K562 (cell line): ENCODE measurements around the gene NTM. TPM values are rescaled to one million over a fixed set of nuclear protein-coding genes. Genes with fewer than 3 reads are reported as not detected.

ENCODE experiments used
- ATAC-seq: fragments of 200-7000 bp; cut with Tn5 transposase; 3 replicates; pipeline ENCODE4 v1.9.1; 2020; ENCODE audit warnings: moderate library complexity
- BruUV-seq: library from RNA; stranded (reverse); fragments of 400-500 nt; replicated peaks from 2 replicates; lab custom pipeline; 2021; lab: Mats Ljungman, UMichigan
- CTCF ChIA-PET: fragments of 300-600 bp; formaldehyde crosslinking; extraction: SDS; loops from one replicate; lab custom pipeline; 2021; ENCODE audit warnings: low intra/inter-chr PET ratio; lab: Yijun Ruan, JAX
- POLR2A ChIA-PET: fragments of 300-600, 350-650 bp; sonication (Branson Sonifier 250); formaldehyde crosslinking; extraction: SDS; loops from one replicate; lab custom pipeline; 2021; ENCODE audit warnings: antibody characterized with exemption, inconsistent platforms; lab: Yijun Ruan, JAX
- DNase-seq, 4 experiments: peaks; one replicate each; pipeline versions ENCODE4 v3.0.0 to v3.0.0-alpha.2; 2011 to 2018; ENCODE audit warnings: low spot score in 3 of 4, mixed read lengths in 3 of 4; ENCODE audit errors: extremely low read depth in 1 of 4
- FAIRE-seq: peaks from 2 replicates; lab custom pipeline; 2011; peaks lifted over from hg19 to GRCh38; lab: Jason Lieb, UNC
- H2AFZ ChIP-seq: 2 replicates; pipeline ENCODE4 v1.6.0; 2011; ENCODE audit warnings: low read depth, low read length, control low read depth, inconsistent platforms
- H3K27ac ChIP-seq: fragments of 200-600 bp; 3 replicates; pipeline ENCODE4 v1.8.0; 2011; ENCODE audit warnings: low read depth, mild to moderate bottlenecking, control low read depth, inconsistent platforms, low read length, moderate library complexity, mixed read lengths; ENCODE audit errors: extremely low read depth
- H3K27me3 ChIP-seq, 2 experiments: fragments of 300-600 bp in 1 of 2; 2 replicates in 1 of 2; 3 replicates in 1 of 2; pipeline versions ENCODE4 v1.6.0 to v1.8.0; 2011; ENCODE audit warnings: inconsistent platforms in 2 of 2, low read length in 2 of 2, mild to moderate bottlenecking in 1 of 2, mixed read lengths in 1 of 2, moderate library complexity in 1 of 2; ENCODE audit not compliant: control insufficient read depth in 2 of 2, insufficient read depth in 2 of 2
- H3K36me3 ChIP-seq: fragments of 300-600 bp; 3 replicates; pipeline ENCODE4 v1.8.0; 2011; ENCODE audit warnings: mild to moderate bottlenecking, low read length, inconsistent platforms; ENCODE audit not compliant: control insufficient read depth, insufficient read depth
- H3K4me1 ChIP-seq, 2 experiments: fragments of 200-600 bp in 1 of 2; replicated peaks in 1 of 2; 2 replicates in 1 of 2; 3 replicates in 1 of 2; pipeline versions ENCODE4 v1.5.1 to v1.8.0; 2011; ENCODE audit warnings: inconsistent platforms in 2 of 2, low read length in 2 of 2, mild to moderate bottlenecking in 1 of 2, mixed read lengths in 1 of 2, moderate library complexity in 1 of 2; ENCODE audit not compliant: control insufficient read depth in 2 of 2, insufficient read depth in 2 of 2
- H3K4me2 ChIP-seq: 2 replicates; pipeline ENCODE4 v1.6.1; 2011; ENCODE audit warnings: low read length, control low read depth, inconsistent platforms, mixed read lengths; ENCODE audit not compliant: insufficient read depth
- H3K4me3 ChIP-seq: fragments of 200-600 bp; sonication (generic), shearing (Covaris generic); 2 replicates; pipeline ENCODE4 v1.5.1; 2016; ENCODE audit warnings: control low read depth, inconsistent platforms
- H3K79me2 ChIP-seq: fragments of 200-600 bp; 3 replicates; pipeline ENCODE4 v1.8.0; 2011; ENCODE audit warnings: low read length, inconsistent platforms; ENCODE audit not compliant: control insufficient read depth, insufficient read depth
- H3K9ac ChIP-seq, 2 experiments: 2 replicates each; pipeline versions ENCODE4 v1.6.0 to v1.6.1; 2011; ENCODE audit warnings: low read depth in 2 of 2, low read length in 2 of 2, control low read depth in 1 of 2, inconsistent platforms in 1 of 2, mild to moderate bottlenecking in 1 of 2, mixed read lengths in 1 of 2; ENCODE audit not compliant: insufficient read depth in 1 of 2
- H3K9me1 ChIP-seq: one replicate; pipeline ENCODE4 v1.6.0; 2011; ENCODE audit warnings: inconsistent platforms, mild to moderate bottlenecking, low read length, moderate library complexity; ENCODE audit not compliant: control insufficient read depth, insufficient read depth
- H3K9me3 ChIP-seq: replicated peaks from 2 replicates; pipeline ENCODE4 v1.5.1; 2011; ENCODE audit warnings: low read depth, low read length, inconsistent platforms; ENCODE audit not compliant: control insufficient read depth, insufficient read depth
- H4K20me1 ChIP-seq: replicated peaks from 2 replicates; pipeline ENCODE4 v1.6.1; 2011; ENCODE audit warnings: low read length, inconsistent platforms, mixed read lengths; ENCODE audit not compliant: control insufficient read depth, insufficient read depth
- ATF2 ChIP-seq: sonication (generic); formaldehyde crosslinking; IDR thresholded peaks from 2 replicates; pipeline ENCODE4 v1.8.1; 2022; ENCODE audit warnings: missing genetic modification reagents
- CHD2 ChIP-seq: IDR thresholded peaks from 2 replicates; pipeline ENCODE4 v1.6.1; 2011; ENCODE audit warnings: low read depth, low read length
- CHD4 ChIP-seq: fragments of 200-600 bp; sonication (generic); IDR thresholded peaks from 3 replicates; pipeline ENCODE4 v1.6.1; 2012; ENCODE audit warnings: low read depth, mild to moderate bottlenecking, mixed read lengths, low read length, inconsistent platforms; ENCODE audit not compliant: insufficient read depth, insufficient replicate concordance, poor library complexity, severe bottlenecking
- EGR1 ChIP-seq: fragments of 450-650 bp; conservative IDR thresholded peaks from 2 replicates; pipeline ENCODE4 v1.6.1; 2017; ENCODE audit warnings: mild to moderate bottlenecking
- HNRNPK ChIP-seq: fragments of 200-400 bp; formaldehyde crosslinking; IDR thresholded peaks from one replicate; pipeline ENCODE4 v1.6.1; 2018; ENCODE audit warnings: mild to moderate bottlenecking, low read depth, low read length; ENCODE audit not compliant: poor library complexity, severe bottlenecking
- MAFG ChIP-seq: fragments of 450-650 bp; conservative IDR thresholded peaks from 2 replicates; pipeline ENCODE4 v1.6.1; 2016; ENCODE audit warnings: missing genetic modification characterization, missing compliant biosample characterization
- STAT5A ChIP-seq: IDR thresholded peaks from 2 replicates; pipeline ENCODE4 v1.6.1; 2012; ENCODE audit warnings: low read length, inconsistent platforms, borderline replicate concordance
- SUPT5H ChIP-seq: fragments of 450-650 bp; IDR thresholded peaks from 2 replicates; pipeline ENCODE4 v1.6.1; 2016
- ZBTB11 ChIP-seq, 3 experiments: fragments of 200-800 bp in 1 of 3; fragments of 250-450 bp in 1 of 3; fragments of 450-650 bp in 1 of 3; sonication (Bioruptor Pico) in 1 of 3; sonication (Bioruptor generic) in 1 of 3; formaldehyde crosslinking in 1 of 3; IDR thresholded peaks; 2 replicates each; pipeline versions ENCODE4 v1.6.1 to v1.8.0; 2016 to 2022; ENCODE audit warnings: mild to moderate bottlenecking in 2 of 3, missing genetic modification characterization in 2 of 3, missing compliant biosample characterization in 1 of 3, moderate library complexity in 1 of 3
- WGBS: fragments of 100-300 bp; shearing (Covaris generic); methylation state at CpG from one replicate; pipeline ENCODE4 v1.1.6; 2016; ENCODE audit warnings: low coverage, mixed read lengths; ENCODE audit not compliant: insufficient coverage; ENCODE audit errors: missing lambda C conversion rate; 5-methylcytosine and 5-hydroxymethylcytosine counted together
- in situ Hi-C: fragments of 300-500 bp; cut with MboI; formaldehyde crosslinking; loops from 4 replicates; pipeline ENCODE4 v1.15.0; 2018; ENCODE audit warnings: inconsistent platforms, mixed read lengths
- intact Hi-C: fragments of 100-400 bp; cut with micrococcal nuclease; formaldehyde crosslinking; loops from 2 replicates; pipeline ENCODE4 v1.14.2; 2022
- polyA plus RNA-seq, 8 experiments: library from polyadenylated mRNA; depleted of rRNA in 4 of 8; stranded (reverse) in 5 of 8; unstranded in 3 of 8; fragments of >200 nt; fragmentation: Nextera tagmentation in 2 of 8; fragmentation: Illumina TruSeq in 1 of 8; extraction: Ambion mirVana in 2 of 8; extraction: Trizol in 1 of 8; gene quantifications; 2 replicates each; pipeline versions ENCODE4 v1.2.1 to v1.2.3, GENCODE V29; 2011 to 2014; ENCODE audit warnings: inconsistent platforms in 1 of 8, missing spikeins in 1 of 8
- total RNA-seq, 7 experiments: library from RNA; depleted of rRNA in 6 of 7; stranded (reverse); fragments of >200 nt in 6 of 7; fragmentation: Illumina TruSeq in 2 of 7; extraction: Trizol in 2 of 7; gene quantifications; 2 replicates each; pipeline versions ENCODE4 v1.2.1 to v1.2.3, GENCODE V29; 2011 to 2021; ENCODE audit warnings: low replicate concordance in 1 of 7
- TF ChIP-seq, protein P1 (sequence below): fragments of 450-650 bp; formaldehyde crosslinking; IDR thresholded peaks from 2 replicates; pipeline ENCODE4 v1.4.0; 2020; ENCODE audit warnings: mild to moderate bottlenecking, moderate library complexity
- TF ChIP-seq, protein P2 (sequence below): sonication (generic); formaldehyde crosslinking; IDR thresholded peaks from 2 replicates; pipeline ENCODE4 v1.8.0; 2022; ENCODE audit warnings: missing genetic modification reagents, mild to moderate bottlenecking, borderline replicate concordance

NTM gene
- total and polyA plus RNA-seq, 9 of the 15 experiments (the other 6 are each of a cell fraction or from before 2014, with no cell fraction given) = not detected

DNA sequence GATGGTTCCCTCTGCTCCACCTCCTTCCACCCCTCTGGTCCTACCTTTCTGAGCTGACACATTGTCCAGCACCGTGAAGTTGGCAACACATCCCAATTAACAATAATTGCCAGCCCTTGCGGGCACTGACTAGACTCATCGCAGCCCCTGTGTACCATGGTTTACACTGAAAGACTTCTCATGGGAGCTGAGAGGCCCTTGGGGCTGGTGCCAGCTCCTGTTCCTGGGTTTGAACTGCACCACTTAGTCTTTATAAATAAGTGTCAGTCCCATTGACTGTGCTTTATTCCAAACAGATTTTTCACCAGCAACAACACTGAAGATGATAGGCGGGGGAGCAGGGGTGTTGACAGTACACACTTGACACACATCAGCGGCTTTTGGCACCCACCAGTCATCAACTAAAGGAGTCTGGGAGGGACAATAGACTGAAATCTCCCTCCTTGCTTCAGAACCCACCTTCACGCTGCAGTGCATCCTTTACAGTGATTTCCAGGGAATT is 447.3 kb downstream of the NTM start:
- no TSS peak for BruUV-seq
- no peaks in the 10 kb centered on the region; the same call in 2 of the 3 replicates for H3K36me3 ChIP-seq
- H3K9me3 ChIP-seq = no peaks in the 10 kb centered on the region
- no peaks in the 10 kb centered on the region for H3K79me2 ChIP-seq
- H4K20me1 ChIP-seq = no peaks in the 10 kb centered on the region
- FAIRE-seq (no peak), DNase-seq (no peak), ATAC-seq (no peak)
- POLR2A ChIA-PET = interaction anchor here (0.6 kb wide), 1 partner anchor 516 kb away, joined by 3 read pairs; no protein-coding TSS in a partner anchor
- H3K4me3 ChIP-seq = no peak overlapping the region
- WGBS = 0% methylated on average over 6 of the region's 6 CpGs
- no peak overlapping the region for H3K9ac ChIP-seq
- H3K4me2 ChIP-seq = no peak overlapping the region
- in situ Hi-C loops (no loop called here), intact Hi-C loops (no loop called here)
- no peaks in the 10 kb centered on the region for H3K4me1 ChIP-seq
- H3K27me3 ChIP-seq = no peaks in the 10 kb centered on the region
- H3K9me1 ChIP-seq = no peaks in the 10 kb centered on the region
- TF ChIP-seq STAT5A (no peak), CHD4 (no peak), ATF2 (CRISPR knock-in tag) (no peak), MAFG (tag) (no peak), EGR1 (no peak), ZBTB11 (CRISPR knock-in tag; IDR thresholded peaks at IDR 0.05) (no peak), SUPT5H (no peak), HNRNPK (no peak), CHD2 (no peak)
- TF ChIP-seq, protein P1, sequence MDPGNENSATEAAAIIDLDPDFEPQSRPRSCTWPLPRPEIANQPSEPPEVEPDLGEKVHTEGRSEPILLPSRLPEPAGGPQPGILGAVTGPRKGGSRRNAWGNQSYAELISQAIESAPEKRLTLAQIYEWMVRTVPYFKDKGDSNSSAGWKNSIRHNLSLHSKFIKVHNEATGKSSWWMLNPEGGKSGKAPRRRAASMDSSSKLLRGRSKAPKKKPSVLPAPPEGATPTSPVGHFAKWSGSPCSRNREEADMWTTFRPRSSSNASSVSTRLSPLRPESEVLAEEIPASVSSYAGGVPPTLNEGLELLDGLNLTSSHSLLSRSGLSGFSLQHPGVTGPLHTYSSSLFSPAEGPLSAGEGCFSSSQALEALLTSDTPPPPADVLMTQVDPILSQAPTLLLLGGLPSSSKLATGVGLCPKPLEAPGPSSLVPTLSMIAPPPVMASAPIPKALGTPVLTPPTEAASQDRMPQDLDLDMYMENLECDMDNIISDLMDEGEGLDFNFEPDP (CRISPR knock-in tag) = no peak
- TF ChIP-seq, protein P2, sequence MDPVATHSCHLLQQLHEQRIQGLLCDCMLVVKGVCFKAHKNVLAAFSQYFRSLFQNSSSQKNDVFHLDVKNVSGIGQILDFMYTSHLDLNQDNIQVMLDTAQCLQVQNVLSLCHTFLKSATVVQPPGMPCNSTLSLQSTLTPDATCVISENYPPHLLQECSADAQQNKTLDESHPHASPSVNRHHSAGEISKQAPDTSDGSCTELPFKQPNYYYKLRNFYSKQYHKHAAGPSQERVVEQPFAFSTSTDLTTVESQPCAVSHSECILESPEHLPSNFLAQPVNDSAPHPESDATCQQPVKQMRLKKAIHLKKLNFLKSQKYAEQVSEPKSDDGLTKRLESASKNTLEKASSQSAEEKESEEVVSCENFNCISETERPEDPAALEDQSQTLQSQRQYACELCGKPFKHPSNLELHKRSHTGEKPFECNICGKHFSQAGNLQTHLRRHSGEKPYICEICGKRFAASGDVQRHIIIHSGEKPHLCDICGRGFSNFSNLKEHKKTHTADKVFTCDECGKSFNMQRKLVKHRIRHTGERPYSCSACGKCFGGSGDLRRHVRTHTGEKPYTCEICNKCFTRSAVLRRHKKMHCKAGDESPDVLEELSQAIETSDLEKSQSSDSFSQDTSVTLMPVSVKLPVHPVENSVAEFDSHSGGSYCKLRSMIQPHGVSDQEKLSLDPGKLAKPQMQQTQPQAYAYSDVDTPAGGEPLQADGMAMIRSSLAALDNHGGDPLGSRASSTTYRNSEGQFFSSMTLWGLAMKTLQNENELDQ (CRISPR knock-in tag) = no peak
- H3K27ac ChIP-seq = no peak overlapping the region
- CTCF ChIA-PET = no interaction called here
- H2AFZ ChIP-seq = no peak overlapping the region
